Right atrium auricular region (tissue), 2 donors: Measurements from ENCODE around the gene CDRT4. TPM values are rescaled to one million over a fixed set of nuclear protein-coding genes. Genes with fewer than 3 reads are reported as not detected.

Experiments
- DNase-seq: peaks from one replicate; pipeline ENCODE4 v3.0.0-alpha.2; 2019; ENCODE audit warnings: low spot score
- H3K27ac ChIP-seq, 2 donors: fragments of 200-600 bp; sonication (generic); 1 replicate in 1 of 2; 2 replicates in 1 of 2; pipeline ENCODE4 v1.5.1; 2016 to 2019
- H3K27me3 ChIP-seq, 2 donors: fragments of 200-600 bp; sonication (generic); one replicate each; pipeline versions ENCODE4 v1.5.1 to v1.6.0; 2017 to 2019
- H3K36me3 ChIP-seq: fragments of 200-600 bp; sonication (generic); one replicate; pipeline ENCODE4 v1.5.1; 2016
- H3K4me1 ChIP-seq, 2 donors: fragments of 200-600 bp; sonication (generic); one replicate each; pipeline versions ENCODE4 v1.5.1 to v1.6.0; 2017 to 2019
- H3K4me3 ChIP-seq, 2 donors: fragments of 200-600 bp; sonication (generic); 1 replicate in 1 of 2; 2 replicates in 1 of 2; pipeline ENCODE4 v1.5.1; 2017 to 2019; ENCODE audit warnings: mild to moderate bottlenecking in 1 of 2, moderate library complexity in 1 of 2
- H3K9me3 ChIP-seq, 2 donors: fragments of 200-600 bp; sonication (generic); one replicate each; pipeline ENCODE4 v1.5.1; 2019
- CTCF ChIP-seq, 2 donors: fragments of 200-600 bp; sonication (generic); IDR thresholded peaks; one replicate each; pipeline ENCODE4 v1.5.1; 2019; ENCODE audit warnings: antibody characterized with exemption in 2 of 2
- total RNA-seq, 2 donors: library from RNA; depleted of rRNA; stranded (reverse); fragments of >200 nt; gene quantifications; one replicate each; pipeline ENCODE4 v1.1.0, GENCODE V29; 2016

Gene CDRT4
- total RNA-seq, 2 donors from 2014 or later = 0.94 TPM; not detected in 1

- Histone ChIP-seq H3K27ac (no peak overlapping the region), H3K36me3 (no peaks in the 10 kb centered on the region), H3K27me3 (no peaks in the 10 kb centered on the region), H3K4me3 (no peak overlapping the region), H3K4me1 (peaks cover 0 to 20% of the 10 kb centered on the region in 2 donors), H3K9me3 (no peaks in the 10 kb centered on the region)
- DNase-seq = no peak
- no peak for TF ChIP-seq CTCF (IDR thresholded peaks at IDR 0.05)
Observed at GRCh38 chr17:15395091-15395490, 72.3 kb downstream of the CDRT4 start.

GRCh38 chr17:15393414-15393813, 74.0 kb downstream of the CDRT4 start:
- H3K27me3 ChIP-seq = no peaks in the 10 kb centered on the region
- no peak overlapping the region for H3K27ac ChIP-seq
- H3K9me3 ChIP-seq = no peaks in the 10 kb centered on the region
- DNase-seq = no peak
- no peak overlapping the region for H3K4me3 ChIP-seq
- TF ChIP-seq CTCF (IDR thresholded peaks at IDR 0.05) = no peak
- H3K4me1 ChIP-seq = peaks cover 0 to 9% of the 10 kb centered on the region in 2 donors
- no peaks in the 10 kb centered on the region for H3K36me3 ChIP-seq

GRCh38 chr17:15392326-15392741, 75.1 kb downstream of the CDRT4 start:
- no peaks in the 10 kb centered on the region for H3K9me3 ChIP-seq
- DNase-seq = no peak
- peak overlapping the region in 1 of 2 donors; percentile 3 for H3K27ac ChIP-seq
- no peak for TF ChIP-seq CTCF (IDR thresholded peaks at IDR 0.05)
- no peaks in the 10 kb centered on the region for H3K36me3 ChIP-seq
- H3K27me3 ChIP-seq = no peaks in the 10 kb centered on the region
- no peak overlapping the region for H3K4me3 ChIP-seq
- H3K4me1 ChIP-seq = no peaks in the 10 kb centered on the region

GRCh38 chr17:15388356-15389041, 78.9 kb downstream of the CDRT4 start:
- Histone ChIP-seq H3K27me3 (no peaks in the 10 kb centered on the region), H3K9me3 (no peaks in the 10 kb centered on the region), H3K27ac (peak overlapping the region in 1 of 2 donors; percentile 2), H3K36me3 (no peaks in the 10 kb centered on the region), H3K4me3 (no peak overlapping the region), H3K4me1 (peaks cover 0 to 2% of the 10 kb centered on the region in 2 donors)
- DNase-seq = peak; percentile 58
- no peak for TF ChIP-seq CTCF (IDR thresholded peaks at IDR 0.05)

- no peaks in the 10 kb centered on the region for H3K27me3 ChIP-seq
- H3K9me3 ChIP-seq = no peaks in the 10 kb centered on the region
- H3K36me3 ChIP-seq = no peaks in the 10 kb centered on the region
- H3K4me3 ChIP-seq = no peak overlapping the region
- H3K27ac ChIP-seq = no peak overlapping the region
- peak; percentile 7 for DNase-seq
- peaks cover 0 to 5% of the 10 kb centered on the region in 2 donors for H3K4me1 ChIP-seq
- no peak for TF ChIP-seq CTCF (IDR thresholded peaks at IDR 0.05)
Observed at GRCh38 chr17:15386083-15386482, 81.3 kb downstream of the CDRT4 start.

Other genes with a start within 250 kb of the CDRT4 start
- 100 to 1,000 TPM; 160 to 164 TPM for gene PMP22, start 202.3 kb downstream of the CDRT4 start, total RNA-seq
- not detected for gene TEKT3, start 126.0 kb downstream of the CDRT4 start, total RNA-seq
- 1 to 10 TPM; 3.3 to 5.3 TPM for gene TVP23C, start 95.9 kb upstream of the CDRT4 start, total RNA-seq
- under 1 TPM in 1 of 2 donors, not detected in 1; 0.63 TPM for gene FBXW10B, start 152.1 kb upstream of the CDRT4 start, total RNA-seq
- gene TRIM16, start 216.7 kb upstream of the CDRT4 start, total RNA-seq = 10 to 100 TPM; 17.1 to 33.4 TPM
- gene ZNF286A, start 232.1 kb upstream of the CDRT4 start, total RNA-seq = 10 to 100 TPM; 20.1 to 26.1 TPM